Right lobe of liver (tissue), 6 donors: ENCODE results near the gene ZBTB49. TPM values are rescaled to one million over a fixed set of nuclear protein-coding genes. Genes with fewer than 3 reads are reported as not detected.
"Not testable (repeated sequence)": the region's sequence is repeated elsewhere in the genome, so short reads cannot be mapped to it uniquely, and the experiment has no call there.

Experiments
- ATAC-seq, 4 donors: fragments of 200-7000 bp; cut with Tn5 transposase; one replicate each; pipeline ENCODE4 v1.9.1; 2020; ENCODE audit warnings: mild to moderate bottlenecking in 4 of 4, moderate library complexity in 4 of 4
- DNase-seq, 3 donors: peaks; one replicate each; pipeline ENCODE4 v3.0.0-alpha.2; 2020
- H3K27ac ChIP-seq, 3 donors: fragments of 200-600 bp; one replicate each; pipeline ENCODE4 v1.8.0; 2022
- H3K27me3 ChIP-seq, 2 donors: fragments of 200-600 bp; one replicate each; pipeline ENCODE4 v1.8.0; 2022
- H3K36me3 ChIP-seq, 4 donors: fragments of 200-600 bp; sonication (generic) in 1 of 4; one replicate each; pipeline versions ENCODE4 v1.5.1 to v1.8.0; 2017 to 2022; ENCODE audit warnings: control low read depth in 1 of 4
- H3K4me1 ChIP-seq, 4 donors: fragments of 200-600 bp; sonication (generic) in 1 of 4; one replicate each; pipeline versions ENCODE4 v1.5.1 to v1.8.0; 2017 to 2022; ENCODE audit warnings: control low read depth in 1 of 4
- H3K4me3 ChIP-seq, 3 donors: fragments of 200-600 bp; one replicate each; pipeline ENCODE4 v1.8.0; 2022
- H3K9me3 ChIP-seq, 4 donors: fragments of 200-600 bp; sonication (generic) in 1 of 4; one replicate each; pipeline versions ENCODE4 v1.5.1 to v1.8.0; 2017 to 2022; ENCODE audit warnings: control low read depth in 1 of 4
- CTCF ChIP-seq, 4 donors: fragments of 200-600 bp in 3 of 4; fragments of 450-650 bp in 1 of 4; IDR thresholded peaks; one replicate each; pipeline versions ENCODE4 v1.5.1 to v1.8.0; 2016 to 2022; ENCODE audit warnings: antibody characterized with exemption in 4 of 4, mild to moderate bottlenecking in 2 of 4
- POLR2A ChIP-seq: fragments of 450-650 bp; IDR thresholded peaks from one replicate; pipeline ENCODE4 v1.6.1; 2017; ENCODE audit warnings: antibody characterized with exemption, mild to moderate bottlenecking
- WGBS: methylation state at CpG from one replicate; pipeline ENCODE4 v1.1.6; 2018; ENCODE audit warnings: low coverage, low lambda C conversion rate; ENCODE audit not compliant: insufficient coverage; ENCODE audit errors: missing lambda C conversion rate; 5-methylcytosine and 5-hydroxymethylcytosine counted together
- intact Hi-C, 2 donors: fragments of 100-400 bp; cut with DNase I; formaldehyde crosslinking; loops; one replicate each; pipeline versions ENCODE4 v1.11.2 to v1.14.1; 2022
- total RNA-seq, 6 experiments: library from RNA; depleted of rRNA in 2 of 6; stranded (reverse); fragments of >200 nt in 2 of 6; fragmentation: NEBNext Ultra II Directional in 3 of 6; extraction: Animal tissue kit (Norgen Biotek cat#: 25700) in 3 of 6; gene quantifications; one replicate each; pipeline versions ENCODE4 v1.1.0 to v1.2.4, GENCODE V29; 2016 to 2023
- donor health status: DM: no; HTN: yes; CAD: no.
- donor health status: DM: no; HTN: no; CAD: no.
- donor health status: DM: no; HTN: no; CAD: no.
- donor health status: DM: no; HTN: yes; CAD: no.
- donor health status: DM: no; HTN: yes; CAD: no.

The ZBTB49 gene
- total RNA-seq, 6 experiments from 2014 or later: 1.4 to 3.3 (median 2.5) TPM

- 79% methylated on average over 6 of the region's 10 CpGs for WGBS
- Histone ChIP-seq H3K27ac (no peak overlapping the region), H3K9me3 (no peaks in the 10 kb centered on the region), H3K36me3 (no peaks in the 10 kb centered on the region), H3K4me1 (peaks cover 0 to 36% (median 4%) of the 10 kb centered on the region in 4 donors), H3K27me3 (no peaks in the 10 kb centered on the region), H3K4me3 (no peak overlapping the region)
- intact Hi-C loops: loop anchor here in 1 of 2 donors (10.0 kb wide), 1 partner anchor 78 kb away; no protein-coding TSS in a partner anchor
- DNase-seq (no peak), ATAC-seq (no peak)
- no peak for TF ChIP-seq POLR2A
- TF ChIP-seq CTCF (IDR thresholded peaks at IDR 0.05): no peak
Observed at GRCh38 chr4:4256799-4257198, 33.3 kb upstream of the ZBTB49 start.

GRCh38 chr4:4257705-4258104 lies 32.3 kb upstream of the ZBTB49 start:
- not testable (repeated sequence) for H3K27me3 ChIP-seq, ATAC-seq, DNase-seq, H3K36me3 ChIP-seq, H3K27ac ChIP-seq, H3K4me3 ChIP-seq, H3K9me3 ChIP-seq
- intact Hi-C loops: loop anchor here in 1 of 2 donors (10.0 kb wide), 1 partner anchor 77 kb away; no protein-coding TSS in a partner anchor
- H3K4me1 ChIP-seq: peaks cover 0 to 36% (median 4%) of the 10 kb centered on the region in 4 donors
- 75% methylated on average over 3 of the region's 3 CpGs for WGBS

GRCh38 chr4:4259484-4260100 lies 30.5 kb upstream of the ZBTB49 start:
- H3K4me3 ChIP-seq: peak overlapping the region in 2 of 3 donors; percentile 28 to 47
- 25% methylated on average over 9 of the region's 9 CpGs for WGBS
- H3K4me1 ChIP-seq: peaks cover 0 to 31% (median 4%) of the 10 kb centered on the region in 4 donors
- ATAC-seq (peak; percentile 90 to 97 (median 94)), DNase-seq (peak; percentile 76 to 87 (median 84))
- H3K36me3 ChIP-seq: no peaks in the 10 kb centered on the region
- peak overlapping the region; percentile 37 to 84 (median 40) for H3K27ac ChIP-seq
- no peaks in the 10 kb centered on the region for H3K9me3 ChIP-seq
- no peaks in the 10 kb centered on the region for H3K27me3 ChIP-seq
- intact Hi-C loops: loop anchor here in 1 of 2 donors (10.0 kb wide), 1 partner anchor 75 kb away; no protein-coding TSS in a partner anchor
- TF ChIP-seq CTCF (IDR thresholded peaks at IDR 0.05): no peak
- no peak for TF ChIP-seq POLR2A

GRCh38 chr4:4260185-4260751 lies 29.8 kb upstream of the ZBTB49 start:
- Histone ChIP-seq H3K27ac (peak overlapping the region; percentile 37 to 84 (median 40)), H3K27me3 (no peaks in the 10 kb centered on the region), H3K9me3 (no peaks in the 10 kb centered on the region), H3K4me1 (peaks cover 0 to 24% (median 4%) of the 10 kb centered on the region in 4 donors), H3K36me3 (no peaks in the 10 kb centered on the region), H3K4me3 (peak overlapping the region in 2 of 3 donors; percentile 28 to 47)
- TF ChIP-seq POLR2A (no peak), CTCF (IDR thresholded peaks at IDR 0.05) (peak; percentile 53 to 64 (median 62))
- WGBS: 14% methylated on average over 4 of the region's 6 CpGs
- intact Hi-C loops: no loop called here
- peak in 1 of 3 donors; percentile 16 for DNase-seq
- peak; percentile 79 to 89 (median 86) for ATAC-seq

- Histone ChIP-seq H3K27ac (no peak overlapping the region), H3K27me3 (no peaks in the 10 kb centered on the region), H3K9me3 (no peaks in the 10 kb centered on the region), H3K4me1 (no peaks in the 10 kb centered on the region), H3K4me3 (no peak overlapping the region), H3K36me3 (peaks cover 0 to 11% (median 0%) of the 10 kb centered on the region in 4 donors)
- intact Hi-C loops: no loop called here
- TF ChIP-seq POLR2A (no peak), CTCF (IDR thresholded peaks at IDR 0.05) (no peak)
- ATAC-seq (no peak), DNase-seq (no peak)
- WGBS: 58% methylated on average over 5 of the region's 5 CpGs
Observed at GRCh38 chr4:4267981-4268380, 22.1 kb upstream of the ZBTB49 start.
